SH-SY5Y (cell line): ENCODE measurements around the gene ARHGAP28.

Experiments
- GATA2 ChIP-seq: IDR thresholded peaks from 2 replicates; pipeline ENCODE4 v1.6.1; 2011; ENCODE audit warnings: mild to moderate bottlenecking, low read depth, low read length
- GATA3 ChIP-seq: IDR thresholded peaks from 2 replicates; pipeline ENCODE4 v1.6.1; 2011; ENCODE audit warnings: low read depth, mild to moderate bottlenecking, low read length, moderate library complexity

DNA sequence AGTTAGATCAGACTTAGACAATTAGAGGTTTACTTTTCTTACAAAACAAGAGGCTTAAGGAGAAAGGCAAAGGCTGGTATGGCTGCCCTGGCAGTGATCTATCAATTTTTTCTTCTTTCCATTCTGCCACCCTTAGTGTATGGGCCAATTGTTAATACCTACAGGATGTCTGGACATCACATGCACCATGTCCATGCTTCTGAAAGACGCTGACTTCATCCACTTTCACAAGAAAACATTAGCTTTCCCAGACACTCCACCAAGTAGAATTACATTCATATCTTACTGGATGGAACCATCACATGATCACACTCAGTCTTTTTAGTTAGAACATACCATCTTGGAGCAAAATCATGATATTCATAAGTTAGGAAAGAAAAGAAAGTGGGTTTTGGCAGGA, 120.9 kb downstream of the ARHGAP28 start:
- TF ChIP-seq GATA2 (no peak), GATA3 (no peak)
